H1 (cell line): ENCODE data around the gene STPG1. TPM values are rescaled to one million over a fixed set of nuclear protein-coding genes. Genes with fewer than 3 reads are reported as not detected.

Source experiments
- CTCF ChIA-PET: fragments of 300-600 bp; sonication (Branson Sonifier 250); formaldehyde crosslinking; loops from one replicate; lab custom pipeline; 2021; ENCODE audit not compliant: partially characterized antibody; lab: Charles Lee
- POLR2A ChIA-PET: fragments of 300-600 bp; sonication (Branson Sonifier 250); formaldehyde crosslinking; loops from one replicate; lab custom pipeline; 2021; ENCODE audit warnings: inconsistent platforms; ENCODE audit not compliant: partially characterized antibody; lab: Charles Lee
- DNase-seq, 2 experiments: peaks; one replicate each; pipeline versions ENCODE4 v3.0.0 to v3.0.0-alpha.2; 2010 to 2022; ENCODE audit warnings: low spot score in 2 of 2, low read depth in 1 of 2, mixed read lengths in 1 of 2
- FAIRE-seq: peaks from 2 replicates; lab custom pipeline; 2011; peaks lifted over from hg19 to GRCh38; lab: Jason Lieb, UNC
- H2AFZ ChIP-seq: 2 replicates; pipeline ENCODE4 v1.8.1; 2012; ENCODE audit warnings: low read length, inconsistent platforms
- H2AK5ac ChIP-seq: 2 replicates; pipeline ENCODE4 v1.6.1; 2013; ENCODE audit warnings: low read depth, low read length
- H2BK120ac ChIP-seq: replicated peaks from 2 replicates; pipeline ENCODE3; 2013; ENCODE audit warnings: low read depth, low read length, inconsistent platforms
- H2BK12ac ChIP-seq: 2 replicates; pipeline ENCODE4 v1.6.1; 2013; ENCODE audit warnings: low read depth, low read length
- H2BK15ac ChIP-seq: 2 replicates; pipeline ENCODE4 v1.6.1; 2013; ENCODE audit warnings: low read length
- H2BK20ac ChIP-seq: 2 replicates; pipeline ENCODE4 v1.6.1; 2013; ENCODE audit warnings: low read length
- H2BK5ac ChIP-seq: 2 replicates; pipeline ENCODE4 v1.6.1; 2013; ENCODE audit warnings: low read depth, low read length
- H3K14ac ChIP-seq: 2 replicates; pipeline ENCODE4 v1.6.1; 2013; ENCODE audit warnings: inconsistent platforms; ENCODE audit not compliant: insufficient read length
- H3K18ac ChIP-seq: 2 replicates; pipeline ENCODE4 v1.6.1; 2013; ENCODE audit warnings: low read length; ENCODE audit errors: extremely low read depth
- H3K23ac ChIP-seq: 2 replicates; pipeline ENCODE4 v1.6.1; 2013; ENCODE audit warnings: inconsistent platforms; ENCODE audit not compliant: insufficient read length
- H3K23me2 ChIP-seq: 2 replicates; pipeline ENCODE4 v1.6.1; 2013; ENCODE audit warnings: low read depth, low read length
- H3K27ac ChIP-seq: 2 replicates; pipeline ENCODE4 v1.6.1; 2011; ENCODE audit warnings: low read depth, low read length, inconsistent platforms
- H3K27me3 ChIP-seq, 4 experiments: replicated peaks in 1 of 4; 1 replicate in 1 of 4; 2 replicates in 3 of 4; pipeline versions ENCODE4 v1.6.1 to v1.8.1; 2011 to 2013; ENCODE audit warnings: low read length in 3 of 4, mild to moderate bottlenecking in 3 of 4, inconsistent platforms in 2 of 4, mixed read lengths in 2 of 4, moderate library complexity in 1 of 4; ENCODE audit not compliant: control insufficient read depth in 3 of 4, insufficient read depth in 3 of 4; ENCODE audit errors: extremely low read depth in 1 of 4
- H3K36me3 ChIP-seq, 4 experiments: 2 replicates each; pipeline versions ENCODE4 v1.6.1 to v1.8.1; 2011 to 2013; ENCODE audit warnings: mild to moderate bottlenecking in 4 of 4, low read length in 3 of 4, moderate library complexity in 2 of 4, control low read depth in 1 of 4, inconsistent platforms in 1 of 4; ENCODE audit not compliant: insufficient read depth in 4 of 4, control insufficient read depth in 2 of 4
- H3K4ac ChIP-seq: replicated peaks from 2 replicates; pipeline ENCODE3; 2013; ENCODE audit warnings: low read length, low read depth, mixed read lengths, inconsistent platforms; ENCODE audit not compliant: insufficient read length
- H3K4me1 ChIP-seq, 4 experiments: replicated peaks in 1 of 4; 1 replicate in 1 of 4; 2 replicates in 3 of 4; pipeline versions ENCODE4 v1.6.1 to v1.8.1; 2011 to 2013; ENCODE audit warnings: low read length in 3 of 4, inconsistent platforms in 2 of 4, mixed read lengths in 1 of 4; ENCODE audit not compliant: insufficient read depth in 4 of 4, control insufficient read depth in 3 of 4
- H3K4me2 ChIP-seq, 2 experiments: 2 replicates each; pipeline versions ENCODE4 v1.6.1 to v1.8.1; 2011 to 2013; ENCODE audit warnings: low read depth in 2 of 2, low read length in 2 of 2, control low read depth in 1 of 2, inconsistent platforms in 1 of 2, mild to moderate bottlenecking in 1 of 2; ENCODE audit not compliant: insufficient read depth in 1 of 2
- H3K4me3 ChIP-seq, 4 experiments: fragments of 200-600, 300-600 bp in 1 of 4; sonication (generic), shearing (Covaris generic), sonication (Bioruptor Twin) in 1 of 4; 2 replicates each; pipeline versions ENCODE4 v1.5.1 to v1.8.1; 2011 to 2016; ENCODE audit warnings: low read length in 4 of 4, low read depth in 3 of 4, control low read depth in 2 of 4, inconsistent platforms in 2 of 4, mild to moderate bottlenecking in 2 of 4, mixed read lengths in 1 of 4, moderate library complexity in 1 of 4; ENCODE audit not compliant: insufficient read depth in 2 of 4; ENCODE audit errors: extremely low read depth in 1 of 4
- H3K56ac ChIP-seq: replicated peaks from 2 replicates; pipeline ENCODE3; 2013; ENCODE audit warnings: low read depth, mild to moderate bottlenecking, mixed read lengths, low read length, inconsistent platforms; ENCODE audit not compliant: insufficient read length
- H3K79me1 ChIP-seq: 2 replicates; pipeline ENCODE4 v1.6.1; 2013; ENCODE audit warnings: low read depth, low read length, control low read depth
- H3K79me2 ChIP-seq, 2 experiments: 2 replicates each; pipeline versions ENCODE4 v1.6.1 to v1.8.1; 2012 to 2013; ENCODE audit warnings: low read length in 2 of 2, mild to moderate bottlenecking in 2 of 2, inconsistent platforms in 1 of 2; ENCODE audit not compliant: insufficient read depth in 2 of 2, control insufficient read depth in 1 of 2
- H3K9ac ChIP-seq, 4 experiments: replicated peaks in 1 of 4; 1 replicate in 1 of 4; 2 replicates in 3 of 4; pipeline versions ENCODE4 v1.6.1 to v1.8.1; 2011 to 2013; ENCODE audit warnings: low read depth in 3 of 4, low read length in 3 of 4, control low read depth in 2 of 4, mild to moderate bottlenecking in 2 of 4, moderate library complexity in 2 of 4, inconsistent platforms in 1 of 4; ENCODE audit errors: extremely low read depth in 1 of 4
- H3K9me3 ChIP-seq, 2 experiments: 2 replicates each; pipeline versions ENCODE4 v1.6.1 to v1.8.1; 2012 to 2013; ENCODE audit warnings: mild to moderate bottlenecking in 2 of 2, moderate library complexity in 2 of 2, control low read depth in 1 of 2, inconsistent platforms in 1 of 2, low read depth in 1 of 2, low read length in 1 of 2, mixed read lengths in 1 of 2; ENCODE audit not compliant: insufficient read depth in 2 of 2
- H4K20me1 ChIP-seq, 2 experiments: replicated peaks in 1 of 2; 2 replicates each; pipeline versions ENCODE3 to v1.8.1; 2011 to 2013; ENCODE audit warnings: inconsistent platforms in 2 of 2, low read length in 2 of 2, mild to moderate bottlenecking in 1 of 2; ENCODE audit not compliant: insufficient read depth in 2 of 2, control insufficient read depth in 1 of 2
- H4K5ac ChIP-seq: 2 replicates; pipeline ENCODE4 v1.6.1; 2013; ENCODE audit warnings: low read length, low read depth, mixed read lengths, inconsistent platforms; ENCODE audit not compliant: insufficient read length
- H4K8ac ChIP-seq: 2 replicates; pipeline ENCODE4 v1.8.0; 2013; ENCODE audit warnings: mild to moderate bottlenecking, moderate library complexity, low read length, inconsistent platforms; ENCODE audit not compliant: insufficient read depth; ENCODE audit errors: extremely low read depth
- H4K91ac ChIP-seq: replicated peaks from 2 replicates; pipeline ENCODE3; 2013; ENCODE audit warnings: low read length, mixed read lengths, inconsistent platforms; ENCODE audit not compliant: insufficient read length
- ASH2L ChIP-seq: fragments of 200-600, 300-600 bp; sonication (generic); IDR thresholded peaks from one replicate; pipeline ENCODE4 v1.7.1; 2017; ENCODE audit warnings: low read length
- BACH1 ChIP-seq: IDR thresholded peaks from 2 replicates; pipeline ENCODE4 v1.6.1; 2012; ENCODE audit warnings: low read length, improper control_type of control experiment
- CHD2 ChIP-seq: IDR thresholded peaks from 2 replicates; pipeline ENCODE4 v1.6.1; 2012; ENCODE audit warnings: low read length, improper control_type of control experiment
- EGR1 ChIP-seq: IDR thresholded peaks from 2 replicates; pipeline ENCODE4 v1.6.1; 2011; ENCODE audit warnings: low read depth, low read length, borderline replicate concordance
- KDM1A ChIP-seq: fragments of 200-600, 300-600 bp; sonication (generic); IDR thresholded peaks from 2 replicates; pipeline ENCODE4 v1.7.1; 2016; ENCODE audit warnings: mild to moderate bottlenecking, low read length, borderline replicate concordance
- KDM4A ChIP-seq: IDR thresholded peaks from one replicate; pipeline ENCODE4 v1.7.1; 2012; ENCODE audit warnings: low read depth, mild to moderate bottlenecking, moderate library complexity, low read length, inconsistent platforms; ENCODE audit not compliant: severe bottlenecking
- MAFK ChIP-seq: IDR thresholded peaks from 2 replicates; pipeline ENCODE4 v1.6.1; 2012; ENCODE audit warnings: low read depth, mild to moderate bottlenecking, improper control_type of control experiment, low read length
- NANOG ChIP-seq: IDR thresholded peaks from 2 replicates; pipeline ENCODE4 v1.6.1; 2011; ENCODE audit warnings: low read length, low read depth, mild to moderate bottlenecking, inconsistent platforms; ENCODE audit not compliant: insufficient read depth, poor library complexity, severe bottlenecking
- NRF1 ChIP-seq: IDR thresholded peaks from 2 replicates; pipeline ENCODE4 v1.6.1; 2011; ENCODE audit warnings: mild to moderate bottlenecking, low read depth, low read length, improper control_type of control experiment
- RBBP5 ChIP-seq: IDR thresholded peaks from 2 replicates; pipeline ENCODE4 v1.7.1; 2012; ENCODE audit warnings: low read depth, mild to moderate bottlenecking, inconsistent platforms, low read length, moderate library complexity, borderline replicate concordance
- RXRA ChIP-seq: IDR thresholded peaks from 2 replicates; pipeline ENCODE4 v1.6.1; 2011; ENCODE audit warnings: low read depth, mild to moderate bottlenecking, low read length, moderate library complexity; ENCODE audit not compliant: insufficient read depth
- SAP30 ChIP-seq: fragments of 300-600 bp; sonication (generic); IDR thresholded peaks from 2 replicates; pipeline ENCODE4 v1.7.1; 2012; ENCODE audit warnings: low read length, moderate library complexity, mild to moderate bottlenecking, inconsistent platforms; ENCODE audit not compliant: insufficient read depth, insufficient replicate concordance
- SIRT6 ChIP-seq: IDR thresholded peaks from one replicate; pipeline ENCODE4 v1.7.1; 2012; ENCODE audit warnings: low read length, inconsistent platforms
- TAF1 ChIP-seq: IDR thresholded peaks from 2 replicates; pipeline ENCODE4 v1.6.1; 2011; ENCODE audit warnings: mild to moderate bottlenecking, low read depth, low read length
- WGBS, 2 experiments: shearing (Covaris generic) in 1 of 2; methylation state at CpG; one replicate each; pipeline versions ENCODE4 v1.1.6 to v1.1.7; 2013 to 2015; ENCODE audit warnings: low lambda C conversion rate in 2 of 2, mixed read lengths in 2 of 2, inconsistent platforms in 1 of 2, low coverage in 1 of 2, missing lambda C conversion rate in 1 of 2; ENCODE audit not compliant: insufficient replicate concordance in 2 of 2, insufficient coverage in 1 of 2, insufficient read length in 1 of 2; ENCODE audit errors: extremely low coverage in 1 of 2, missing lambda C conversion rate in 1 of 2; 5-methylcytosine and 5-hydroxymethylcytosine counted together
- polyA plus RNA-seq, 7 experiments: library from polyadenylated mRNA; depleted of rRNA in 3 of 7; stranded (reverse) in 5 of 7; unstranded in 2 of 7; fragments of >200 nt in 5 of 7; fragments of 200-250 nt in 2 of 7; gene quantifications; 1 replicate in 5 of 7; 2 replicates in 1 of 7; 4 replicates in 1 of 7; pipeline versions ENCODE4 v1.2.1 to v1.2.3, GENCODE V29; 2011 to 2013; ENCODE audit warnings: missing spikeins in 2 of 7, mixed read lengths in 2 of 7
- total RNA-seq: library from RNA; stranded (reverse); fragmentation: NEBNext Ultra II Directional; extraction: Animal tissue kit (Norgen Biotek cat#: 25700); gene quantifications from 2 replicates; pipeline ENCODE4 v1.2.1, GENCODE V29; 2021

The STPG1 gene
- total and polyA plus RNA-seq, 2 of the 8 experiments (the other 6 are each of a cell fraction or from before 2014, with no cell fraction given), result 10.3 to 11.2 TPM

- Histone ChIP-seq H2AK5ac (no peak overlapping the region), H3K4ac (no peak overlapping the region), H3K14ac (no peak overlapping the region), H4K5ac (no peak overlapping the region)
- no peak for DNase-seq
- TF ChIP-seq RBBP5 (no peak), NRF1 (no peak), RXRA (no peak), KDM1A (no peak), TAF1 (no peak), ASH2L (no peak), EGR1 (no peak), MAFK (no peak), NANOG (no peak), CHD2 (no peak), SIRT6 (no peak), KDM4A (no peak), SAP30 (no peak), BACH1 (no peak)
- TF ChIP-seq, all 59 proteins: peak for 0
- Histone ChIP-seq H3K9me3 (no peaks in the 10 kb centered on the region), H2BK15ac (no peak overlapping the region), H3K79me1 (no peaks in the 10 kb centered on the region), H3K23me2 (no peaks in the 10 kb centered on the region), H3K18ac (no peak overlapping the region), H3K56ac (no peak overlapping the region), H3K23ac (no peak overlapping the region), H3K4me1 (no peaks in the 10 kb centered on the region), H4K20me1 (no peaks in the 10 kb centered on the region), H2BK12ac (no peak overlapping the region), H2BK5ac (no peak overlapping the region; the same call in 1 of the 2 replicates), H3K4me2 (no peak overlapping the region), H2BK120ac (no peak overlapping the region), H4K91ac (no peak overlapping the region), H3K9ac (no peak overlapping the region), H2BK20ac (no peak overlapping the region), H2AFZ (no peak overlapping the region), H4K8ac (no peak overlapping the region), H3K27ac (no peak overlapping the region), H3K4me3 (no peak overlapping the region), H3K36me3 (no peaks in the 10 kb centered on the region; a peak in 2 of 8 replicates), H3K27me3 (no peaks in the 10 kb centered on the region), H3K79me2 (no peaks in the 10 kb centered on the region)
- ChIA-PET CTCF (interaction anchor here (0.7 to 9.8 kb wide), 11 partner anchors 15 to 315 kb away, joined by 3 to 233 read pairs (median 4); no protein-coding TSS in a partner anchor), POLR2A (interaction anchor here (0.6 to 1.1 kb wide), 2 partner anchors 237 to 339 kb away, joined by 3 to 4 read pairs; no protein-coding TSS in a partner anchor)
- WGBS, 2 experiments, result 94% methylated on average over 11 of the region's 11 CpGs; no CpG with 5 or more reads in 1 of the 2 experiments
- no peak for FAIRE-seq
These were observed 26.7 kb downstream of the STPG1 start for GRCh38 chr1:24386931-24387330.
